Astrocyte (in vitro differentiated cells and primary cell): ENCODE results near the gene MCHR1.

Experiments
- CTCF ChIP-seq: IDR thresholded peaks from 2 replicates; pipeline ENCODE4 v1.5.1; 2011; ENCODE audit warnings: low read depth, mild to moderate bottlenecking, inconsistent platforms, low read length, moderate library complexity; ENCODE audit not compliant: insufficient read depth
- EZH2 ChIP-seq: IDR thresholded peaks from 2 replicates; pipeline ENCODE4 v1.6.1; 2012; ENCODE audit warnings: mild to moderate bottlenecking, low read length, inconsistent platforms; ENCODE audit not compliant: insufficient read depth

DNA sequence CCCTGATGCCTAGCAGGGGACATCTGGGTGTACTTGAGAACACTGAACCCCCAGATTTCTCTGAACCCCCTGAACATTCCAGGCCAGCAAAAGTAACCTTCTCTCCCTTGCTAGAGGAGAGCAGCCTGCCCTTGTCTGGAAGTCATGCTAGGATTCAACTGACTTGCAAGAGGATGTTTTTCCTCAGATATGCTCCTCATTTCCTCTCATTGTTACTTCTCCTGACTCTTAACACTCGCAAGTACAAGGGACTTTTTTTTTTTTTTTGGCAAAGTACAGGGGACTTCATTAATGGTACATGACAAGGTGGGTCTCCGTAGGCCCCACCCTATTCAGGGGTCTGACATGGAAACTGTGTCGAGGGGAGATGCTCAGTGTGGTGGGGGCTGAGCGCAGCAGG, 6.3 kb upstream of the MCHR1 start:
- no peak for TF ChIP-seq CTCF
- no peak for TF ChIP-seq EZH2
